GM19468 (cell line): Measurements from ENCODE around the gene C22orf42.
"Not testable (repeated sequence)": the region's sequence is repeated elsewhere in the genome, so short reads cannot be mapped to it uniquely, and the experiment has no call there.

Source experiments
- ATAC-seq: cut with Tn5 transposase; IDR thresholded peaks from one replicate; pipeline ENCODE4 v1.9.1; 2021; ENCODE audit warnings: mild to moderate bottlenecking, moderate library complexity, moderate number of reproducible peaks; ENCODE audit not compliant: unreplicated experiment; ENCODE audit errors: extremely low read depth

C22orf42 gene

GRCh38 chr22:32137731-32138324 is 21.3 kb downstream of the C22orf42 start:
- not testable (repeated sequence) for ATAC-seq

GRCh38 chr22:32136881-32137280 is 22.2 kb downstream of the C22orf42 start:
- not testable (repeated sequence) for ATAC-seq

GRCh38 chr22:32135958-32136357 is 23.1 kb downstream of the C22orf42 start:
- ATAC-seq: not testable (repeated sequence)

- ATAC-seq: not testable (repeated sequence)
Measured at GRCh38 chr22:32134796-32135195, 24.3 kb downstream of the C22orf42 start.

- ATAC-seq: no peak
Measured at GRCh38 chr22:32132783-32133182, 26.3 kb downstream of the C22orf42 start.

GRCh38 chr22:32132126-32132525 is 27.0 kb downstream of the C22orf42 start:
- ATAC-seq: no peak

GRCh38 chr22:32130464-32130863 is 28.6 kb downstream of the C22orf42 start:
- no peak for ATAC-seq

- ATAC-seq: no peak
Measured at GRCh38 chr22:32127904-32128303, 31.2 kb downstream of the C22orf42 start.

GRCh38 chr22:32123657-32124056 is 35.4 kb downstream of the C22orf42 start:
- ATAC-seq: no peak

- ATAC-seq: no peak
Measured at GRCh38 chr22:32122899-32123298, 36.2 kb downstream of the C22orf42 start.

- no peak for ATAC-seq
Measured at GRCh38 chr22:32120603-32121002, 38.5 kb downstream of the C22orf42 start.

GRCh38 chr22:32119568-32120235 is 39.4 kb downstream of the C22orf42 start:
- no peak for ATAC-seq

- ATAC-seq: no peak
Measured at GRCh38 chr22:32112380-32112779, 46.7 kb downstream of the C22orf42 start.

- ATAC-seq: no peak
Measured at GRCh38 chr22:32106930-32107329, 52.2 kb downstream of the C22orf42 start.

GRCh38 chr22:32103658-32104315 is 55.3 kb downstream of the C22orf42 start:
- no peak for ATAC-seq

- no peak for ATAC-seq
Measured at GRCh38 chr22:32100711-32101110, 58.4 kb downstream of the C22orf42 start.
